ENCODE data around the gene METRNL.

DNA sequence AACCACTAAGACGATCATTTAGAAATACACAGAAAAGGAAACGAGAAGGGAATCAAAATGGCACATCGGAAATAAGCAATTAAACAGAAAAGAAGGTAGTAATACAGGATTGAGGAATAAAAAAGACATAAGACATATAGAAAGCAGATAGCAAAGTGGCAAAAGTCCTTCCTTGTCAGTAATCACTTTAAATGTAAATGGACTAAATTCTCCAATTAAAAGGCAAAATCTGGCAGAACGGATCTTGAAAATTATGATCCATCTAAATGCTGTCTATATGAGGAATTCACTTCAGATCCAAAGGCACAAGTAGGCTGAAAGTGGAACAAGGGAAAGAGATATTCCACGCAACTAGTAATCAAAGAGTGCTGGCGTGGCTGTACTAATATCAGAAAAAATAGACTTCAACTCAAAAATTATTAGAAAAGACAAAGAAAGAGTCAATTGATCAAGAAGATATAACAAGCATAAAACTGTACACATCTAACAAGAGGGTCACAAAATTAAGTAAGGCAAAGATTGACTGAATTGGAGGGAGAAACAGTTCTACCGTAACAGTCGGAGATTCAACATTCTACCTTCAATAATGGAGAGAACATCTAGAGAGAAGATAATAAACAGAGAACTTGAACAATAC is 36.8 kb upstream of the METRNL start:
- TF ChIP-seq, protein P1, sequence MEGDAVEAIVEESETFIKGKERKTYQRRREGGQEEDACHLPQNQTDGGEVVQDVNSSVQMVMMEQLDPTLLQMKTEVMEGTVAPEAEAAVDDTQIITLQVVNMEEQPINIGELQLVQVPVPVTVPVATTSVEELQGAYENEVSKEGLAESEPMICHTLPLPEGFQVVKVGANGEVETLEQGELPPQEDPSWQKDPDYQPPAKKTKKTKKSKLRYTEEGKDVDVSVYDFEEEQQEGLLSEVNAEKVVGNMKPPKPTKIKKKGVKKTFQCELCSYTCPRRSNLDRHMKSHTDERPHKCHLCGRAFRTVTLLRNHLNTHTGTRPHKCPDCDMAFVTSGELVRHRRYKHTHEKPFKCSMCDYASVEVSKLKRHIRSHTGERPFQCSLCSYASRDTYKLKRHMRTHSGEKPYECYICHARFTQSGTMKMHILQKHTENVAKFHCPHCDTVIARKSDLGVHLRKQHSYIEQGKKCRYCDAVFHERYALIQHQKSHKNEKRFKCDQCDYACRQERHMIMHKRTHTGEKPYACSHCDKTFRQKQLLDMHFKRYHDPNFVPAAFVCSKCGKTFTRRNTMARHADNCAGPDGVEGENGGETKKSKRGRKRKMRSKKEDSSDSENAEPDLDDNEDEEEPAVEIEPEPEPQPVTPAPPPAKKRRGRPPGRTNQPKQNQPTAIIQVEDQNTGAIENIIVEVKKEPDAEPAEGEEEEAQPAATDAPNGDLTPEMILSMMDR (IDR thresholded peaks at IDR 0.05; ENCODE audit: low read depth, low read length), result no peak
- no peak for TF ChIP-seq EZH2phosphoT487 (IDR thresholded peaks at IDR 0.05; ENCODE audit: low read depth)
